NB4 (cell line): ENCODE results near the gene PDZD11.

Experiments used
- DNase-seq: peaks from one replicate; pipeline ENCODE4 v3.0.0; 2010; ENCODE audit warnings: low read depth
- H3K4me3 ChIP-seq: one replicate; pipeline ENCODE4 v1.5.1; 2011; ENCODE audit warnings: mild to moderate bottlenecking, low read depth, low read length, moderate library complexity
- MYC ChIP-seq: IDR thresholded peaks from 2 replicates; pipeline ENCODE4 v1.6.1; 2011; ENCODE audit warnings: low read depth, low read length
- POLR2A ChIP-seq: IDR thresholded peaks from 2 replicates; pipeline ENCODE4 v1.6.1; 2011; ENCODE audit warnings: mild to moderate bottlenecking; ENCODE audit not compliant: insufficient read length; ENCODE audit errors: extremely low read depth
- TF ChIP-seq, protein P1 (sequence below): IDR thresholded peaks from one replicate; pipeline ENCODE4 v1.5.1; 2012; ENCODE audit warnings: low read depth, low read length
- TF ChIP-seq, protein P2 (sequence below): IDR thresholded peaks from 2 replicates; pipeline ENCODE4 v1.6.1; 2011; ENCODE audit warnings: low read depth, low read length

PDZD11 gene

DNA sequence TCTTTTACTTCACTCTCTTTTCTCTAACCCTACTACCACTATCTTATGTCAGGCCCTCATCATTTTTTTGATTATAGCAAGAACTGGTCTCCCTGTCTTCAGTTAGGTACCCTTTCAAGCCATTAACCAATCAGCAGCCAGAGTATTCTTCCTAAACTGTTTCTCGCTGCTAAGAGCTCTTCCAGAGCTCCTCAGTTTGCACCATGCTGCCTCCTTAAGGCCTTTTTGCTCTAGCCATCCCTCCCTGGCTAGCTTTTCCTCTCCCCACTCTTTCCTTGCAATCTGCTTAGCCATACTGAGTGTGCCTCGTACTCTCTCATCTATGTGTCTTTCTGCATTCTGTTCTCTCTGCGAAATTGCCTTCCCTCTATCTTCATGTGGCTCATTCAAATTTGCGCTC lies 33.1 kb upstream of the PDZD11 start:
- H3K4me3 ChIP-seq: no peak overlapping the region
- TF ChIP-seq POLR2A (no peak), MYC (no peak)
- TF ChIP-seq, protein P1, sequence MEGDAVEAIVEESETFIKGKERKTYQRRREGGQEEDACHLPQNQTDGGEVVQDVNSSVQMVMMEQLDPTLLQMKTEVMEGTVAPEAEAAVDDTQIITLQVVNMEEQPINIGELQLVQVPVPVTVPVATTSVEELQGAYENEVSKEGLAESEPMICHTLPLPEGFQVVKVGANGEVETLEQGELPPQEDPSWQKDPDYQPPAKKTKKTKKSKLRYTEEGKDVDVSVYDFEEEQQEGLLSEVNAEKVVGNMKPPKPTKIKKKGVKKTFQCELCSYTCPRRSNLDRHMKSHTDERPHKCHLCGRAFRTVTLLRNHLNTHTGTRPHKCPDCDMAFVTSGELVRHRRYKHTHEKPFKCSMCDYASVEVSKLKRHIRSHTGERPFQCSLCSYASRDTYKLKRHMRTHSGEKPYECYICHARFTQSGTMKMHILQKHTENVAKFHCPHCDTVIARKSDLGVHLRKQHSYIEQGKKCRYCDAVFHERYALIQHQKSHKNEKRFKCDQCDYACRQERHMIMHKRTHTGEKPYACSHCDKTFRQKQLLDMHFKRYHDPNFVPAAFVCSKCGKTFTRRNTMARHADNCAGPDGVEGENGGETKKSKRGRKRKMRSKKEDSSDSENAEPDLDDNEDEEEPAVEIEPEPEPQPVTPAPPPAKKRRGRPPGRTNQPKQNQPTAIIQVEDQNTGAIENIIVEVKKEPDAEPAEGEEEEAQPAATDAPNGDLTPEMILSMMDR: no peak
- TF ChIP-seq, protein P2, sequence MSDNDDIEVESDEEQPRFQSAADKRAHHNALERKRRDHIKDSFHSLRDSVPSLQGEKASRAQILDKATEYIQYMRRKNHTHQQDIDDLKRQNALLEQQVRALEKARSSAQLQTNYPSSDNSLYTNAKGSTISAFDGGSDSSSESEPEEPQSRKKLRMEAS: no peak
- DNase-seq: no peak

DNA sequence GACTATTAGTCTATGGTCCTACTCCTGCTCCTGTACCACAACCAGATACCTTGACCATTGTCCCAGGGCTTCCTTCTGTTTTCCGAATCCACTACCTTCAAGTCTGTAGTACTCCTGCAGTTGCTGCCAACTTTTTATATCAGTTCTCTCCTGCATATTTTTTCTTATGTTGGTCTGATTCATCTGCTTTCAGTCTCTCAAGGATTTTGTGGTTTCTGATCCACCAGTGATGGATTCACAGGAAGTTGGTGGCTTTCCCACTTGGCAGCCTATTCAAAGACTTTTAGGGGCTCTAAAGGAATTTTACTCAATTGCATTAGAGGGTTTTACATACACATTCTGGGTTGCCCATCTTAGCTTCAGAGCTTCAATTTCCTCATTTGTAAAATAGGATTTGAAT lies 23.8 kb upstream of the PDZD11 start:
- TF ChIP-seq, protein P1: no peak
- TF ChIP-seq POLR2A (no peak), MYC (no peak)
- TF ChIP-seq, protein P2: no peak
- DNase-seq: no peak
- no peak overlapping the region for H3K4me3 ChIP-seq

DNA sequence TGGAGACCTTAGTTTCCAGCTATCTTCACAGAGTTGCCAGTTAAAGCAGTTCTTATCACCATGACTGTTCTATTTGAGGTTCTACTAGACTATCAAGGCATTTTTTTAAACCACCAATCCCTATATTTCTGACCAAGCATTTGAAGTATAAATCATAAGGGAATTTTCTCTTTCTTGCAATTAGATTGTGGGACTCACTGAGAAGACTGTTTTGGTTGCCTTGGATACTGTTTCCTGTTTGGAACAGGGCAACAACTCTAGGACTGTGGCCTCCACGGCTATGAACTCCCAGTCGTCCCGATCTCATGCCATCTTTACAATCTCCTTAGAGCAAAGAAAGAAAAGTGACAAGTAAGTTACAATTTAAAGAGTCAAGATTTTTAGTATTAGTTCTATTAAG lies 12.0 kb upstream of the PDZD11 start:
- TF ChIP-seq MYC (no peak), POLR2A (no peak)
- TF ChIP-seq, protein P2: no peak
- TF ChIP-seq, protein P1: no peak
- H3K4me3 ChIP-seq: no peak overlapping the region
- DNase-seq: no peak

DNA sequence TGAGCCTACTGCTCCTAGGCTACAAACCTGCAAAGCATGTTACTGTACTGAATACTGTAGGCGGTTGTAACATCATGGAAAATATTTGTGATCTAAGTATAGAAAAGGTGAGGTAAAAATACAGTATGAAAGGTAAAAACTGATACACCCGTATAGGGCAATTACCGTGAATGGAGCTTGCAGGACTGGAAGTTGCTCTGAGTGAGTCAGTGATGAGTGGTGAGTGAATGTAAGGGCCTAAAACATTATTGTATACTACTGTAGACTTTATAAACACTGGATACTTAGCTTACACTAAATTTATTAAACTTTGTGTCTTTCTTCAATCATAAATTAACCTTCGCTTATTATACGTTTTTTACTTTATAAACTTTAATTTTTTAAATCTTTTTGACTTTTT lies 3.9 kb upstream of the PDZD11 start:
- DNase-seq: no peak
- TF ChIP-seq, protein P2: no peak
- TF ChIP-seq, protein P1: no peak
- TF ChIP-seq MYC (no peak), POLR2A (no peak)
- no peak overlapping the region for H3K4me3 ChIP-seq

DNA sequence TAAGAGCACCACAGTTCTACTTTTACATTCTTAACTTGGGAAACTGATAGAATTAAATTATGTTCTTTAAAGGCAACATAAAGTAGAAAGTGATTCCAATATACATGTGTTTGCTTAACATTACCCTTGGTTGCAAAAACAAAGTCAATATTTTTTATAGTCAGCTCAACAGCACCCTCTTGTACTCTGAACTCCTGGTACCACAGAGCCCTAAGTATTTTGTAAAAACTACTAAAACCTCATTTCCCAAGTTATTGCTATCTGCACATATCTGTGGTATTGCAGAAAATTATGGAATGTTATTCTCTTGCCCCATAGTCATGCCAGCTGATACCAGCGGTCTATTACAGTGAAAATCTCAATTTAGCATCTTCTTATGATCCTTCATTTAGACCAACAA lies 3.1 kb upstream of the PDZD11 start:
- no peak for DNase-seq
- TF ChIP-seq, protein P1: no peak
- TF ChIP-seq MYC (no peak), POLR2A (no peak)
- TF ChIP-seq, protein P2: no peak

DNA sequence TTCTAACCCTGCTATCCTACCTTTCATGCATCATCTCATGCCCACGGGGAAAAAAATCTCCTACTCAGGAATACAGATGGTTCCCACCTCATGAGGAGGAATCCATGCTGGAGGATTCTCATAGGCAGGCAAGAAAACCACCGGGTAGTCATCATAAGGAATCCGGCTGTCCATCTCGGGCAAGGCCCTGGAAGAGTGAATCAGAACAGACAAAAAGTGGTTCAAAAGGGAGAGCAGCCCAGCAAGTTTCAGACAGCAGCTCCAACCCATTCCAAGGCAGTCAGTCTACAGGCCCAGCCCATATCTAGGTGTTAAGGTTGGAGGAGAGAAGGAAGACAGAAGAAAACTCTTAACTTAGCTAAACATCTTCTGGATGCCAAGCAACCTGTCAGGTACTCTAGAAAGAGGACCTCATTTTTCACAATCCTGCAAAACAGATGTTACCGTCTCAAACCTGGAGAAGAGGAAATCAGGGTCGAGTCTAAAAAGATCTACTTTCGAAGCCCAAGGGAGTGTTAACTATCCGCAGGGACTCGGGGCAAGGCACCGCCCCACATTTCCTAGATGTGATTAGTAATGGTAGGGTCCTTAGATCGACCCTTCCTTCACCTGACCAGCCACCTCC lies 447 bp downstream of the PDZD11 start:
- TF ChIP-seq, protein P1: no peak
- no peak for TF ChIP-seq POLR2A
- peak overlapping the region; percentile 75 for H3K4me3 ChIP-seq
- DNase-seq: no peak

More for the DNA sequence above, 3.1 kb upstream of the PDZD11 start:
- peak overlapping the region; percentile 21 for H3K4me3 ChIP-seq
